HG03469 (cell line): Measurements from ENCODE around the gene SAFB2.

Experiments used
- ATAC-seq: cut with Tn5 transposase; IDR thresholded peaks from one replicate; pipeline ENCODE4 v1.9.1; 2021; ENCODE audit warnings: mild to moderate bottlenecking, moderate library complexity, moderate number of reproducible peaks; ENCODE audit not compliant: unreplicated experiment

The SAFB2 gene

GRCh38 chr19:5553892-5554291 is 68.7 kb downstream of the SAFB2 start:
- ATAC-seq, result no peak

- ATAC-seq, result no peak
These were observed 74.7 kb downstream of the SAFB2 start for GRCh38 chr19:5547881-5548280.

GRCh38 chr19:5545984-5546383 is 76.6 kb downstream of the SAFB2 start:
- ATAC-seq, result no peak

GRCh38 chr19:5545051-5545450 is 77.5 kb downstream of the SAFB2 start:
- ATAC-seq, result no peak

GRCh38 chr19:5542665-5543064 is 79.9 kb downstream of the SAFB2 start:
- no peak for ATAC-seq

- ATAC-seq, result no peak
These were observed 81.1 kb downstream of the SAFB2 start for GRCh38 chr19:5541456-5541855.

- no peak for ATAC-seq
These were observed 82.4 kb downstream of the SAFB2 start for GRCh38 chr19:5540208-5540607.

- ATAC-seq, result no peak
These were observed 84.7 kb downstream of the SAFB2 start for GRCh38 chr19:5537870-5538269.
